ENCODE results near the gene SFXN3. TPM values are rescaled to one million over a fixed set of nuclear protein-coding genes. Genes with fewer than 3 reads are reported as not detected.

Gene SFXN3
- total RNA-seq, 4 donors from 2014 or later, result 47.8 to 442 (median 53.1) TPM

GRCh38 chr10:101000915-101001658, 29.9 kb upstream of the SFXN3 start:
- in situ Hi-C loops (cut with MboI; ENCODE audit: low pct_ligation_motif_present in 1 of 4, low pct_unique_long_range_greater_than_20kb in 1 of 4, low sequenced_read_pairs in 3 of 4), result no loop called here
- 31 to 44% methylated on average over 9 to 12 of the region's 12 CpGs for WGBS, 2 donors (ENCODE audit: low coverage in 1 of 2)
- TF ChIP-seq POLR2A (IDR thresholded peaks at IDR 0.05) (peak; percentile 62), POLR2AphosphoS5 (IDR thresholded peaks at IDR 0.05) (peak; percentile 90 to 94 (median 92)), EP300 (IDR thresholded peaks at IDR 0.05; ENCODE audit: low read depth) (no peak)

GRCh38 chr10:101001659-101002035, 29.4 kb upstream of the SFXN3 start:
- in situ Hi-C loops (cut with MboI; ENCODE audit: low pct_ligation_motif_present in 1 of 4, low pct_unique_long_range_greater_than_20kb in 1 of 4, low sequenced_read_pairs in 3 of 4), result no loop called here
- no peaks in the 10 kb centered on the region for H3K9me3 ChIP-seq
- H3K27ac ChIP-seq, result peak overlapping the region; percentile 94 to 98 (median 97)
- intact Hi-C loops (cut with DNase I; ENCODE audit: low total_unique reads), result no loop called here
- no peak for TF ChIP-seq EP300 (IDR thresholded peaks at IDR 0.05; ENCODE audit: low read depth)
- TF ChIP-seq POLR2A (IDR thresholded peaks at IDR 0.05), result no peak
- TF ChIP-seq CTCF (IDR thresholded peaks at IDR 0.05), result no peak
- TF ChIP-seq POLR2AphosphoS5 (IDR thresholded peaks at IDR 0.05), result no peak
- H3K27me3 ChIP-seq, result no peaks in the 10 kb centered on the region
- 75% methylated on average over 5 of the region's 5 CpGs; no CpG with 5 or more reads in 1 of the 2 donors for WGBS, 2 donors (ENCODE audit: low coverage in 1 of 2)
- peaks cover 10 to 43% (median 38%) of the 10 kb centered on the region in 4 donors for H3K4me1 ChIP-seq
- H3K4me3 ChIP-seq, result peak overlapping the region in 1 of 4 donors; percentile 30
- DNase-seq, result no peak
- peaks cover 0 to 15% (median 5%) of the 10 kb centered on the region in 4 donors for H3K36me3 ChIP-seq

More at GRCh38 chr10:101000915-101001658, 29.9 kb upstream of the SFXN3 start:
- peak overlapping the region in 3 of 4 donors; percentile 66 to 77 (median 68) for H3K4me3 ChIP-seq
- peaks cover 0 to 15% (median 4%) of the 10 kb centered on the region in 4 donors for H3K36me3 ChIP-seq
- no peaks in the 10 kb centered on the region for H3K9me3 ChIP-seq
- peak; percentile 81 for DNase-seq
- peak overlapping the region; percentile 94 to 98 (median 97) for H3K27ac ChIP-seq
- H3K4me1 ChIP-seq, result peaks cover 14 to 49% (median 44%) of the 10 kb centered on the region in 4 donors
- intact Hi-C loops (cut with DNase I; ENCODE audit: low total_unique reads), result no loop called here
- no peaks in the 10 kb centered on the region for H3K27me3 ChIP-seq

- intact Hi-C loops (cut with DNase I; ENCODE audit: low total_unique reads), result no loop called here
- no peak overlapping the region for H3K4me3 ChIP-seq
- in situ Hi-C loops (cut with MboI; ENCODE audit: low pct_ligation_motif_present in 1 of 4, low pct_unique_long_range_greater_than_20kb in 1 of 4, low sequenced_read_pairs in 3 of 4), result no loop called here
- H3K9me3 ChIP-seq, result no peaks in the 10 kb centered on the region
- H3K27ac ChIP-seq, result peak overlapping the region; percentile 94 to 98 (median 97)
- DNase-seq, result no peak
- TF ChIP-seq EP300 (IDR thresholded peaks at IDR 0.05; ENCODE audit: low read depth) (no peak), CTCF (IDR thresholded peaks at IDR 0.05) (no peak), POLR2A (IDR thresholded peaks at IDR 0.05) (no peak), POLR2AphosphoS5 (IDR thresholded peaks at IDR 0.05) (no peak)
- 80% methylated on average over 4 of the region's 11 CpGs; no CpG with 5 or more reads in 1 of the 2 donors for WGBS, 2 donors (ENCODE audit: low coverage in 1 of 2)
- H3K36me3 ChIP-seq, result peaks cover 0 to 15% (median 5%) of the 10 kb centered on the region in 4 donors
- no peaks in the 10 kb centered on the region for H3K27me3 ChIP-seq
- peaks cover 11 to 49% (median 34%) of the 10 kb centered on the region in 4 donors for H3K4me1 ChIP-seq
Measured at GRCh38 chr10:101002456-101002855, 28.6 kb upstream of the SFXN3 start.

DNA sequence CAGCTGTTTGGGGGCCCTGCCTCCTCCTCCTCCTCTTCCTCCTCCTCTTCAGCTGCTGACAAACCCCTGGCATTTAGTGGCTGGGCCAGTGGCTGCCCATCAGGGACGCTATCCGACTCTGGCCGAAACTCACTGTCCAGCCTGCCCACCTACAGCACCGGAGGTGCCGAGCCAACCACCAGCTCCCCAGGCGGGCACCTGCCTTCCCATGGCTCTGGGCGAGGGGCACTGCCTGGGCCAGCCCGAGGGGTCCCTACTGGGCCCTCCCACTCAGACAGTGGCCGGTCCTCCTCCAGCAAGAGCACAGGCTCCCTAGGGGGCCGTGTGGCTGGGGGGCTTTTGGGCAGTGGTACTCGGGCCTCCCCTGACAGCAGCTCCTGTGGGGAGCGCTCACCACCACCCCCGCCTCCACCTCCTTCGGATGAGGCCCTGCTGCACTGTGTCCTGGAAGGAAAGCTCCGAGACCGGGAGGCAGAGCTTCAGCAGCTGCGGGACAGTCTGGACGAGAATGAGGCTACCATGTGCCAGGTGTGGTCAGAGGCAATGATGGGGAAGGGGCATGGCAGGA, 27.3 kb upstream of the SFXN3 start:
- 92% methylated on average over 18 of the region's 18 CpGs; no CpG with 5 or more reads in 1 of the 2 donors for WGBS, 2 donors (ENCODE audit: low coverage in 1 of 2)
- no peaks in the 10 kb centered on the region for H3K9me3 ChIP-seq
- H3K4me1 ChIP-seq, result peaks cover 12 to 50% (median 28%) of the 10 kb centered on the region in 4 donors
- H3K27ac ChIP-seq, result peak overlapping the region in 2 of 4 donors; percentile 44 to 94
- H3K36me3 ChIP-seq, result peaks cover 0 to 15% (median 5%) of the 10 kb centered on the region in 4 donors
- intact Hi-C loops (cut with DNase I; ENCODE audit: low total_unique reads), result no loop called here
- no peak overlapping the region for H3K4me3 ChIP-seq
- DNase-seq, result no peak
- no peaks in the 10 kb centered on the region for H3K27me3 ChIP-seq
- TF ChIP-seq POLR2A (IDR thresholded peaks at IDR 0.05), result no peak
- no peak for TF ChIP-seq CTCF (IDR thresholded peaks at IDR 0.05)
- TF ChIP-seq POLR2AphosphoS5 (IDR thresholded peaks at IDR 0.05), result no peak
- TF ChIP-seq EP300 (IDR thresholded peaks at IDR 0.05; ENCODE audit: low read depth), result no peak
- in situ Hi-C loops (cut with MboI; ENCODE audit: low pct_ligation_motif_present in 1 of 4, low pct_unique_long_range_greater_than_20kb in 1 of 4, low sequenced_read_pairs in 3 of 4), result no loop called here
